Measurements from ENCODE around the gene IQGAP1.

The IQGAP1 gene

DNA sequence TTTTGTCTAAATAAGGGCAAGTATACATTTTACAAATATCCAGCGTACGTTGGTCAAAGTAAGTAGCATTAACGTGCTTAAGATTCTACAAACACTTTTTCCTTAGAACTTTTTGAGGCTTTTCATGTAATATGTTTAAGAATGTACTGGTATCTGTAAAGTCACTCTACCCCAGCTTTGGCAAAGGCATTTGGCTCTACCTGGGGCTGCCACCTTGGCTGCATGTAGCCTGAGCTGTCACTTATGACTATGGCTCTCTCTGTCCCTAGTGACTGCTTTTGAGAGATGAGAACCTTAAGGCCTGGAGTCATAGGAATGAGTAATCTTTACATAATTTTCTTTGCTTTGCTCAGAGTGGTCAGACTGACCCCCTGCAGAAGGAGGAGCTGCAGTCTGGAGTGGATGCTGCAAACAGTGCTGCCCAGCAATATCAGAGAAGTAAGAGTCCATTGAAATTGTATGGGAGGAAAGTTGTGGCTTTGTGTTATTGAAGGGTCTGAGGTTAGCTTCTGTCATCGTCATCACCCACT, 61.2 kb downstream of the IQGAP1 start:
- TF ChIP-seq ZNF121 (tag by site-specific recombination; IDR thresholded peaks at IDR 0.05) (no peak), ZNF596 (tag by site-specific recombination; IDR thresholded peaks at IDR 0.05) (no peak), ZNF600 (tag by site-specific recombination; IDR thresholded peaks at IDR 0.05) (no peak), ZNF677 (tag by site-specific recombination; IDR thresholded peaks at IDR 0.05) (no peak), KLF8 (tag by site-specific recombination; IDR thresholded peaks at IDR 0.05) (no peak), ZNF529 (tag by site-specific recombination; IDR thresholded peaks at IDR 0.05; ENCODE audit: insufficient replicate concordance) (no peak)
- TF ChIP-seq, protein P1, sequence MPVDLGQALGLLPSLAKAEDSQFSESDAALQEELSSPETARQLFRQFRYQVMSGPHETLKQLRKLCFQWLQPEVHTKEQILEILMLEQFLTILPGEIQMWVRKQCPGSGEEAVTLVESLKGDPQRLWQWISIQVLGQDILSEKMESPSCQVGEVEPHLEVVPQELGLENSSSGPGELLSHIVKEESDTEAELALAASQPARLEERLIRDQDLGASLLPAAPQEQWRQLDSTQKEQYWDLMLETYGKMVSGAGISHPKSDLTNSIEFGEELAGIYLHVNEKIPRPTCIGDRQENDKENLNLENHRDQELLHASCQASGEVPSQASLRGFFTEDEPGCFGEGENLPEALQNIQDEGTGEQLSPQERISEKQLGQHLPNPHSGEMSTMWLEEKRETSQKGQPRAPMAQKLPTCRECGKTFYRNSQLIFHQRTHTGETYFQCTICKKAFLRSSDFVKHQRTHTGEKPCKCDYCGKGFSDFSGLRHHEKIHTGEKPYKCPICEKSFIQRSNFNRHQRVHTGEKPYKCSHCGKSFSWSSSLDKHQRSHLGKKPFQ (tag by site-specific recombination; IDR thresholded peaks at IDR 0.05) = no peak
- no peaks in the 10 kb centered on the region for H3K9me3 ChIP-seq (ENCODE audit: control insufficient read depth, insufficient read depth, low read depth, low read length)
- peaks cover 18 to 56% of the 10 kb centered on the region in 2 experiments for H3K36me3 ChIP-seq (ENCODE audit: control insufficient read depth in 2 of 2, insufficient read depth in 1 of 2, low read length in 2 of 2)
- H3K4me1 ChIP-seq (ENCODE audit: control insufficient read depth, insufficient read depth, low read length) = peaks cover 10% of the 10 kb centered on the region
- no peak overlapping the region for H3K27ac ChIP-seq (ENCODE audit: extremely low read depth, low read depth, low read length)
- ChIA-PET CTCF (interaction anchor here (0.6 to 1.6 kb wide), 3 partner anchors 10 to 82 kb away, joined by 3 to 5 read pairs (median 5); no protein-coding TSS in a partner anchor), POLR2A (interaction anchor here (2.0 kb wide), 1 partner anchor 61 kb away, joined by 8 read pairs; the partner anchor contains the start of gene IQGAP1)
- H3K4me3 ChIP-seq (ENCODE audit: low read depth, low read length) = no peak overlapping the region

DNA sequence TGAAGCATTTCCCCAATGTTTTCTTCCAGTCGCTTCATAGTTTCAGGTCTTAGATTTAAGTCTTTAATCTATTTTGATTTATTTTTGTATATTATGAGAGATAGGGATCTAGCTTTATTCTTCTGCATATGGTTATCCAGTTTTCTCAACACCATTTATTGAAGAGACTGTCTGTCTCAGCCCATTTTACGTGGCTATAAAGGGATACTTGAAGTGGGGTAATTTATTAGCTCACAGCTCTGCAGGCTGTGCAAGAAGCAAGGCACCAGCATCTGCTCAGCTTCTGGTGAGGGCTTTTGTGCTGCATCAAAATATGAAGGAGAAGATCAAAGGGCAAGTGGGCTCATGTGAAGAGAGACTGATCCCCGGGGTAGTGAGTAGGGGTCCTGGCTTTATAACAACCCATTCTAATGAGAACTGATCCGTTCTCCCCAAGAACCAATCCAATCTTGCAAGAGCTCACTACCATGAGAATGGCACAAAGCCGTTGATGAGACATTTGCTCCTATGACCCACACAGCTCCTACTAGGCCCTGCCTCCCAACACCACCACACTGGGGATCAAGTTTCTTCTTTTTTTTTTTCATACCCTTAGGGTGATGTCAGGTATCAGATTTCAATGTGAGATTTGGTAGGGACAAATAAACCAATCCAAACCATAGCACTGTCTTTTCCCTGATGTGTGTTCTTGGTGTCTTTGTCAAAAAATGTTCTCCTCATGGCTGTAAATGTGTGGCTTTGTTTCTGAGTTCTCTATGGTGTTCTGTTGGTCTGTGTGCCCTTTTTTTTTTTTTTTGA, 63.2 kb downstream of the IQGAP1 start:
- Histone ChIP-seq H3K27ac (ENCODE audit: extremely low read depth, low read depth, low read length) (no peak overlapping the region), H3K4me1 (ENCODE audit: control insufficient read depth, insufficient read depth, low read length) (peaks cover 9% of the 10 kb centered on the region), H3K4me3 (ENCODE audit: low read depth, low read length) (no peak overlapping the region), H3K9me3 (ENCODE audit: control insufficient read depth, insufficient read depth, low read depth, low read length) (no peaks in the 10 kb centered on the region), H3K36me3 (ENCODE audit: control insufficient read depth in 2 of 2, insufficient read depth in 1 of 2, low read length in 2 of 2) (peaks cover 21 to 71% of the 10 kb centered on the region in 2 experiments)
- POLR2A ChIA-PET = interaction anchor here (0.5 kb wide), 1 partner anchor 121 kb away, joined by 4 read pairs; no protein-coding TSS in a partner anchor
- CTCF ChIA-PET = interaction anchor here (0.6 to 1.7 kb wide), 10 partner anchors 8 to 1341 kb away, joined by 3 to 11 read pairs (median 4); no protein-coding TSS in a partner anchor
- TF ChIP-seq, protein P2, sequence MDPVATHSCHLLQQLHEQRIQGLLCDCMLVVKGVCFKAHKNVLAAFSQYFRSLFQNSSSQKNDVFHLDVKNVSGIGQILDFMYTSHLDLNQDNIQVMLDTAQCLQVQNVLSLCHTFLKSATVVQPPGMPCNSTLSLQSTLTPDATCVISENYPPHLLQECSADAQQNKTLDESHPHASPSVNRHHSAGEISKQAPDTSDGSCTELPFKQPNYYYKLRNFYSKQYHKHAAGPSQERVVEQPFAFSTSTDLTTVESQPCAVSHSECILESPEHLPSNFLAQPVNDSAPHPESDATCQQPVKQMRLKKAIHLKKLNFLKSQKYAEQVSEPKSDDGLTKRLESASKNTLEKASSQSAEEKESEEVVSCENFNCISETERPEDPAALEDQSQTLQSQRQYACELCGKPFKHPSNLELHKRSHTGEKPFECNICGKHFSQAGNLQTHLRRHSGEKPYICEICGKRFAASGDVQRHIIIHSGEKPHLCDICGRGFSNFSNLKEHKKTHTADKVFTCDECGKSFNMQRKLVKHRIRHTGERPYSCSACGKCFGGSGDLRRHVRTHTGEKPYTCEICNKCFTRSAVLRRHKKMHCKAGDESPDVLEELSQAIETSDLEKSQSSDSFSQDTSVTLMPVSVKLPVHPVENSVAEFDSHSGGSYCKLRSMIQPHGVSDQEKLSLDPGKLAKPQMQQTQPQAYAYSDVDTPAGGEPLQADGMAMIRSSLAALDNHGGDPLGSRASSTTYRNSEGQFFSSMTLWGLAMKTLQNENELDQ (tag by site-specific recombination; IDR thresholded peaks at IDR 0.05; ENCODE audit: low read depth) = no peak
- TF ChIP-seq, protein P3, sequence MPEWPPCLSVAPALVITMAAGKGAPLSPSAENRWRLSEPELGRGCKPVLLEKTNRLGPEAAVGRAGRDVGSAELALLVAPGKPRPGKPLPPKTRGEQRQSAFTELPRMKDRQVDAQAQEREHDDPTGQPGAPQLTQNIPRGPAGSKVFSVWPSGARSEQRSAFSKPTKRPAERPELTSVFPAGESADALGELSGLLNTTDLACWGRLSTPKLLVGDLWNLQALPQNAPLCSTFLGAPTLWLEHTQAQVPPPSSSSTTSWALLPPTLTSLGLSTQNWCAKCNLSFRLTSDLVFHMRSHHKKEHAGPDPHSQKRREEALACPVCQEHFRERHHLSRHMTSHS (tag by site-specific recombination; IDR thresholded peaks at IDR 0.05) = no peak
- TF ChIP-seq, protein P4, sequence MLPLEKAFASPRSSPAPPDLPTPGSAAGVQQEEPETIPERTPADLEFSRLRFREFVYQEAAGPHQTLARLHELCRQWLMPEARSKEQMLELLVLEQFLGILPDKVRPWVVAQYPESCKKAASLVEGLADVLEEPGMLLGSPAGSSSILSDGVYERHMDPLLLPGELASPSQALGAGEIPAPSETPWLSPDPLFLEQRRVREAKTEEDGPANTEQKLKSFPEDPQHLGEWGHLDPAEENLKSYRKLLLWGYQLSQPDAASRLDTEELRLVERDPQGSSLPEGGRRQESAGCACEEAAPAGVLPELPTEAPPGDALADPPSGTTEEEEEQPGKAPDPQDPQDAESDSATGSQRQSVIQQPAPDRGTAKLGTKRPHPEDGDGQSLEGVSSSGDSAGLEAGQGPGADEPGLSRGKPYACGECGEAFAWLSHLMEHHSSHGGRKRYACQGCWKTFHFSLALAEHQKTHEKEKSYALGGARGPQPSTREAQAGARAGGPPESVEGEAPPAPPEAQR (tag by site-specific recombination; IDR thresholded peaks at IDR 0.05) = no peak
- TF ChIP-seq ZNF248 (tag by site-specific recombination; IDR thresholded peaks at IDR 0.05) = no peak
- no peak for TF ChIP-seq ZSCAN23 (tag by site-specific recombination; IDR thresholded peaks at IDR 0.05)
- no peak for TF ChIP-seq ZNF24 (tag by site-specific recombination; IDR thresholded peaks at IDR 0.05)
- TF ChIP-seq PRDM1 (tag by site-specific recombination; IDR thresholded peaks at IDR 0.05) = no peak
- TF ChIP-seq, protein P5, sequence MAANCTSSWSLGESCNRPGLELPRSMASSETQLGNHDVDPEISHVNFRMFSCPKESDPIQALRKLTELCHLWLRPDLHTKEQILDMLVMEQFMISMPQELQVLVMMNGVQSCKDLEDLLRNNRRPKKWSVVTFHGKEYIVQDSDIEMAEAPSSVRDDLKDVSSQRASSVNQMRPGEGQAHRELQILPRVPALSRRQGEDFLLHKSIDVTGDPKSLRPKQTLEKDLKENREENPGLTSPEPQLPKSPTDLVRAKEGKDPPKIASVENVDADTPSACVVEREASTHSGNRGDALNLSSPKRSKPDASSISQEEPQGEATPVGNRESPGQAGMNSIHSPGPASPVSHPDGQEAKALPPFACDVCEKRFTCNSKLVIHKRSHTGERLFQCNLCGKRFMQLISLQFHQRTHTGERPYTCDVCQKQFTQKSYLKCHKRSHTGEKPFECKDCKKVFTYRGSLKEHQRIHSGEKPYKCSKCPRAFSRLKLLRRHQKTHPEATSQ (tag by site-specific recombination; IDR thresholded peaks at IDR 0.05) = peak; percentile 30; the same call in 1 of the 2 replicates
- TF ChIP-seq GFI1B (tag by site-specific recombination; IDR thresholded peaks at IDR 0.05) = no peak
- TF ChIP-seq ZNF433 (tag by site-specific recombination; IDR thresholded peaks at IDR 0.05; ENCODE audit: low read depth) = no peak
- no peak for TF ChIP-seq ZNF585B (tag by site-specific recombination; IDR thresholded peaks at IDR 0.05)
- TF ChIP-seq ZBTB1 (tag by site-specific recombination; IDR thresholded peaks at IDR 0.05) = no peak
- TF ChIP-seq ZNF16 (tag by site-specific recombination; IDR thresholded peaks at IDR 0.05; ENCODE audit: low read depth) = no peak
- no peak for TF ChIP-seq ZNF292 (tag by site-specific recombination; IDR thresholded peaks at IDR 0.05; ENCODE audit: borderline replicate concordance, low read depth)
- TF ChIP-seq ZNF530 (tag by site-specific recombination; IDR thresholded peaks at IDR 0.05; ENCODE audit: low read depth) = no peak
- no peak for TF ChIP-seq ZNF366 (tag by site-specific recombination; conservative IDR thresholded peaks at IDR 0.05)
- TF ChIP-seq ZNF785 (tag by site-specific recombination; IDR thresholded peaks at IDR 0.05) = no peak
- TF ChIP-seq, protein P6, sequence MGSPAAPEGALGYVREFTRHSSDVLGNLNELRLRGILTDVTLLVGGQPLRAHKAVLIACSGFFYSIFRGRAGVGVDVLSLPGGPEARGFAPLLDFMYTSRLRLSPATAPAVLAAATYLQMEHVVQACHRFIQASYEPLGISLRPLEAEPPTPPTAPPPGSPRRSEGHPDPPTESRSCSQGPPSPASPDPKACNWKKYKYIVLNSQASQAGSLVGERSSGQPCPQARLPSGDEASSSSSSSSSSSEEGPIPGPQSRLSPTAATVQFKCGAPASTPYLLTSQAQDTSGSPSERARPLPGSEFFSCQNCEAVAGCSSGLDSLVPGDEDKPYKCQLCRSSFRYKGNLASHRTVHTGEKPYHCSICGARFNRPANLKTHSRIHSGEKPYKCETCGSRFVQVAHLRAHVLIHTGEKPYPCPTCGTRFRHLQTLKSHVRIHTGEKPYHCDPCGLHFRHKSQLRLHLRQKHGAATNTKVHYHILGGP (tag by site-specific recombination; IDR thresholded peaks at IDR 0.05) = no peak

Data from HEK293 (cell line).